ENCODE results near the gene PSMD10.
A peak's percentile ranks its signal among the peaks of the same experiment; 100 is the strongest.

PSMD10 gene

GRCh38 chrX:108091264-108091877, at the start of gene PSMD10, which contains the start of gene ATG4A:
Gene PSMD10, minus strand, starts transcription at chrX:108091542. Its CDS starts 22 bp downstream, at chrX:108091520.
Gene ATG4A, plus strand, starts transcription at chrX:108091778. Its CDS starts 49 bp downstream, at chrX:108091827.
- TF ChIP-seq MAX (IDR thresholded peaks at IDR 0.05) (no peak; the same call in 1 of the 2 replicates), YY1 (IDR thresholded peaks at IDR 0.05; ENCODE audit: low read depth) (peak; percentile 48; the same call in 1 of the 2 replicates), TAF1 (IDR thresholded peaks at IDR 0.05; ENCODE audit: low read depth) (peak; percentile 38; the same call in 1 of the 2 replicates), CREB1 (IDR thresholded peaks at IDR 0.05; ENCODE audit: low read depth) (0 out of 2 replicates have a peak, but pooled peaks have one; percentile 22)

GRCh38 chrX:108138814-108139702, 47.7 kb upstream of the PSMD10 start:
- TF ChIP-seq MAX (IDR thresholded peaks at IDR 0.05) (no peak), RAD21 (IDR thresholded peaks at IDR 0.05; ENCODE audit: low read depth) (peak; percentile 30; the same call in 1 of the 2 replicates)

GRCh38 chrX:108134724-108135123, 43.4 kb upstream of the PSMD10 start:
- TF ChIP-seq EGR1 (IDR thresholded peaks at IDR 0.05) (no peak), FOXM1 (IDR thresholded peaks at IDR 0.05; ENCODE audit: borderline replicate concordance, low read depth) (no peak), USF1 (IDR thresholded peaks at IDR 0.05) (no peak), YY1 (IDR thresholded peaks at IDR 0.05; ENCODE audit: low read depth) (no peak), TAF1 (IDR thresholded peaks at IDR 0.05; ENCODE audit: low read depth) (no peak), MAX (IDR thresholded peaks at IDR 0.05) (no peak), TEAD4 (IDR thresholded peaks at IDR 0.05) (no peak), RAD21 (IDR thresholded peaks at IDR 0.05; ENCODE audit: low read depth) (no peak), NFIC (IDR thresholded peaks at IDR 0.05) (no peak), EP300 (IDR thresholded peaks at IDR 0.05; ENCODE audit: borderline replicate concordance) (no peak), REST (IDR thresholded peaks at IDR 0.05; ENCODE audit: low read depth) (no peak), CREB1 (IDR thresholded peaks at IDR 0.05; ENCODE audit: low read depth) (no peak)

- no peak for TF ChIP-seq USF1 (IDR thresholded peaks at IDR 0.05)
- TF ChIP-seq REST (IDR thresholded peaks at IDR 0.05; ENCODE audit: low read depth), result no peak
Observed at GRCh38 chrX:108132876-108133275, 41.5 kb upstream of the PSMD10 start.

- TF ChIP-seq EGR1 (IDR thresholded peaks at IDR 0.05) (no peak), TEAD4 (IDR thresholded peaks at IDR 0.05) (no peak), CREB1 (IDR thresholded peaks at IDR 0.05; ENCODE audit: low read depth) (no peak), FOXM1 (IDR thresholded peaks at IDR 0.05; ENCODE audit: borderline replicate concordance, low read depth) (no peak)
Observed at GRCh38 chrX:108132034-108132433, 40.7 kb upstream of the PSMD10 start.

- TF ChIP-seq TAF1 (IDR thresholded peaks at IDR 0.05; ENCODE audit: low read depth), result no peak
- TF ChIP-seq NFIC (IDR thresholded peaks at IDR 0.05), result no peak
- no peak for TF ChIP-seq CREB1 (IDR thresholded peaks at IDR 0.05; ENCODE audit: low read depth)
- no peak for TF ChIP-seq EGR1 (IDR thresholded peaks at IDR 0.05)
- no peak for TF ChIP-seq TCF12 (IDR thresholded peaks at IDR 0.05; ENCODE audit: low read depth)
- no peak for TF ChIP-seq EP300 (IDR thresholded peaks at IDR 0.05; ENCODE audit: borderline replicate concordance)
- no peak for TF ChIP-seq USF1 (IDR thresholded peaks at IDR 0.05)
- TF ChIP-seq TEAD4 (IDR thresholded peaks at IDR 0.05), result no peak
- no peak for TF ChIP-seq ZBTB7A (IDR thresholded peaks at IDR 0.05; ENCODE audit: low read depth)
- no peak for TF ChIP-seq CEBPB (IDR thresholded peaks at IDR 0.05)
- no peak for TF ChIP-seq RAD21 (IDR thresholded peaks at IDR 0.05; ENCODE audit: low read depth)
- TF ChIP-seq FOXM1 (IDR thresholded peaks at IDR 0.05; ENCODE audit: borderline replicate concordance, low read depth), result no peak
- no peak for TF ChIP-seq YY1 (IDR thresholded peaks at IDR 0.05; ENCODE audit: low read depth)
- TF ChIP-seq REST (IDR thresholded peaks at IDR 0.05; ENCODE audit: low read depth), result no peak
Observed at GRCh38 chrX:108131471-108131870, 40.1 kb upstream of the PSMD10 start.

Data from Ishikawa (cell line).